ENCODE data around the gene SLC6A18.

The SLC6A18 gene

DNA sequence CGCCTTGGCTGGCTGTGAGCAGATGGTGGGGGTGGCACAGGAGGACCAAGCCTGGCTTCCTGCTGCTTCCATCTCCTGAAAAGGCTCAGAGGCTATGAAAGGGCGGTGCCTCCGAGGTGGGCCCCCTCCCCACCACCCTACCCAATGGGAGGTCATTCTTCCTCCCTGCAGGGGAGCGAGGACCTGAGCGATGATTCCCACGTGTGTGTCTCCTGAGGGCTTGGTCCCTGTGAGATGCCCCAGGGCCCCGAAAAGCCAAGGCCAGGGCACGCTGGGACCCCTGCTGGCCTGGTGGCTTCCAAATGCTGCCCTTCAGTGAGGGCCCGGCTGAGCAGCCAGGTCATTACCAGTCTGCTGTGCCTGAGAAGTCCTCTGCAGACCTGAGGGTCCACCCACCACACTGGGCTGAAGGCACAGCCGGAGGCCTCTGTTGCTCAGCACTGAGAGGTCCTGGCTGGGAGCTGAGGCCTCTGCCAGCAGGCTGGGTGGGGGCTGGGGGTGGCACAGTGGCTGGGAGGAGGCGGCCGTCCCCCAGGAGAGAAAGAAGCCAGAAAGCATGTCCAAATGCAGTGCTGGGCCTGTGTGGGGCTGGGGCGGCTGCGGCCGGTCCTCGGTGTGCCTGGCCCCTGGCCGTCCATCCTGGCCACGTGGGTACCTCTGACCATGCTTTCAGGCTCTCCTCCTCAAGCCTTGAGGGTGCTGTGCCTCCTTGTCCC, 37.8 kb upstream of the SLC6A18 start:
- DNase-seq: no peak

DNA sequence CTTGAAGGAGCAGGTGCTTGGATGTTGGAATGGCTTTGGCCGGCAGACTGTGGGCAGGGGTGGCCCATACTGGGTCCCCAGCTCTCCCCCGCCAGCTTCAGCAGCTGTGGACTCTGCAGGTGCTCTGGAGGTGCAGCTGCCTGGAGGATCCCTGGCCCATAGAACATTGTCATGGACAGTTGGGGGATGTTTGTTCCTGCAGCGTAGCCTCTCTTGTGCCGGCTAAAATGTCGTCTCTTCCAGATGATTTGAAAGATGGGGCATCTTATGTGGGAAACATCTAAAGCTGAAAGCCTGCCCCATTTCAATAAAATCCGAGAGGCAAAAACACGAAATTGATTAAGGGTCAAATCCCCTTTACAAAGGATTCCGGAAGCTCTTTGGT, 37.2 kb upstream of the SLC6A18 start:
- no peak for DNase-seq

DNA sequence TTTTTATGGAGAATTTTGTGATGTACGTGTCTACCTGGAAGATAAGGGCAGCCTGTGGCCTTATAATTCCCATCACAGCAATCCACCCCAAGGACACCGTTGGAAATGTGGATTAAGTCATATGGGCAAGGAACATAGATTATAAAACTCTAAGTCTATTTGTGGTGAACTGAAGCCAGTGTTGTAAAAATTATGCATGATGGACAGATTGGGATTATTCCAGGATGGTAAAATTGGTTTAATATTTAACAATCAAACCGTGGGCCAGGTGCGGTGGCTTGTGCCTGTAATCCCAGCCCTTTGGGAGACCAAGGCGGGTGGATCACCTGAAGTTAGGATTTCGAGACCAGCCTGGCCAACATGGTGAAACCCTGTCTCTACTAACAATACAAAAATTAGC, 36.7 kb upstream of the SLC6A18 start:
- no peak for DNase-seq

GRCh38 chr5:1189269-1189668, 35.9 kb upstream of the SLC6A18 start:
- no peak for DNase-seq

DNA sequence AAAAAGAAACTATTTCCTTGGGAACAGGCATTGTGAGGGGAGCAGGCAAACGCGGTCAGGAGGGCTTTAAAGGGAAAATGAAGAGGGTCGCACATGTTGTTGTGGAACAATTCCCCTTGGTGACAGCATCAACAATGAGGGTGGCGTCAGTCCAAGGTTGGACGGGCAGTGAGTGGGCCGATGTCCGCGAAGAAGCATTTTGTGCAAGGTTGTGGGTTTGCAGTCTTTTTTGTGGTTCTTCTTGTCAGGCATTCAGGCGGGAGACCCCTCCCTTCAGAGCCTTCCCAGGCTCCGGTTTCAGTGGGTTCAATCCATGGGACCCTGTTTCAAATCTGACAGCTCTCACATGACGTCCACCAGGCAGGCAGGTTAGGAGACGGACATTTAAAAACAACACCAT, 34.9 kb upstream of the SLC6A18 start:
- DNase-seq: no peak

DNA sequence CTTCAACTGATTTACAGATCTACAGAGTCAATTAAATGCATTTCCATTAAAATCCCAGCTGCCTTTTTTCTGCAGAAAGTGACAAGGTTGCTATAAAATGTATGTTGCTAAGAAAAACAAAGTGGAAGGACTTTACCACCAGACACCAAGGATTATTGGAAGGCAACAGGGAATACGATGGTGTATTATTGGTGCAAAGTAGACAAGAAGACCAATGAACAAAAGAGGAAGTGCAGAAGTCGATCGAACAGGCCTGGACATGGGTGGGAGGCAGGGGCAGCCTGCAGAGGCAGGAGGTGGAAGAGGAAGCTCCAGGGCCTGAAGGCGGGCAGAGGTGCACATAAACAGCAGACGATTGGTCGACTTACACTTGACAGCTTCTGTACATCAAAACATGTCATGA, 34.3 kb upstream of the SLC6A18 start:
- no peak for DNase-seq

- DNase-seq: no peak
These were observed 32.1 kb upstream of the SLC6A18 start for GRCh38 chr5:1192971-1193590.

- no peak for DNase-seq
These were observed 31.6 kb upstream of the SLC6A18 start for GRCh38 chr5:1193591-1193985.

DNA sequence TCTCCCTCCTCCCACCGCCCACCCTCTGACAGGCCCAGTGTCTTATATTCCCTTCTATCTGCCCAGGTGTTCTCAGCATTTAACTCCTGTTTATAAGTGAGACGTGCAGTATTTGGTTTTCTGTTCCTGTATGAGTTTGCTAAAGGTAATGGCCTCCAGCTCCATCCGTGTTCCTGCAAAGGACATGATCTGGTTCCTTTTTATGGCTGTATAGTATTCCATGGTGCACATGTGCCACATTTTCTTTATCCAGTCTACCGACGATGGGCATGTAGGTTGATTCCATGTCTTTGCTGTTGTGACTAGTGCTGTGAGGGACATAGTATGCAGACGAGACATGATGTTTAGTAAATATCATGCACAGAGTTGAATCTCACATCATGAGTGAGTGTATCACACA, 30.8 kb upstream of the SLC6A18 start:
- DNase-seq: no peak

DNA sequence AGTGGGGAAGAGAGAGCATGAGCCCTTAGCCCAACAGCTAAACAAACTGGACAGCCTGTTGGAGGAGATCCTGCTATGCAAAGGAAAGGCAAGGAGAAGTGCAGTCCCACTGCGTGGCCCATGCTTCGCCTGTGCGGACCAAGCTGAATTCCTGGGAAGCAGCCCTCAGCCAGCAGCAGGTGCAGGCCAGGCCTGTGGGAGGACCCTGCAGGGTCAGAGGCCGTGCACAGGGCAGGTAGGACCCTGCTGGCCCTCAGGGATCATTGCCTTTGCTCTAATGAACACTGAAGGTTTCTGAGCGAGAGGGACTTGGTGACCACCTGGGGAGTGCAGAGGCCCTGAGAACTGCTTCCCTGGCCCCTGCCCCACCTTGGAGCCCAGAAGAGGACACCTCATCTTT, 29.7 kb upstream of the SLC6A18 start:
- DNase-seq: no peak

GRCh38 chr5:1195916-1196315, 29.3 kb upstream of the SLC6A18 start:
- DNase-seq: no peak

GRCh38 chr5:1196562-1196961, 28.6 kb upstream of the SLC6A18 start:
- DNase-seq: no peak

DNA sequence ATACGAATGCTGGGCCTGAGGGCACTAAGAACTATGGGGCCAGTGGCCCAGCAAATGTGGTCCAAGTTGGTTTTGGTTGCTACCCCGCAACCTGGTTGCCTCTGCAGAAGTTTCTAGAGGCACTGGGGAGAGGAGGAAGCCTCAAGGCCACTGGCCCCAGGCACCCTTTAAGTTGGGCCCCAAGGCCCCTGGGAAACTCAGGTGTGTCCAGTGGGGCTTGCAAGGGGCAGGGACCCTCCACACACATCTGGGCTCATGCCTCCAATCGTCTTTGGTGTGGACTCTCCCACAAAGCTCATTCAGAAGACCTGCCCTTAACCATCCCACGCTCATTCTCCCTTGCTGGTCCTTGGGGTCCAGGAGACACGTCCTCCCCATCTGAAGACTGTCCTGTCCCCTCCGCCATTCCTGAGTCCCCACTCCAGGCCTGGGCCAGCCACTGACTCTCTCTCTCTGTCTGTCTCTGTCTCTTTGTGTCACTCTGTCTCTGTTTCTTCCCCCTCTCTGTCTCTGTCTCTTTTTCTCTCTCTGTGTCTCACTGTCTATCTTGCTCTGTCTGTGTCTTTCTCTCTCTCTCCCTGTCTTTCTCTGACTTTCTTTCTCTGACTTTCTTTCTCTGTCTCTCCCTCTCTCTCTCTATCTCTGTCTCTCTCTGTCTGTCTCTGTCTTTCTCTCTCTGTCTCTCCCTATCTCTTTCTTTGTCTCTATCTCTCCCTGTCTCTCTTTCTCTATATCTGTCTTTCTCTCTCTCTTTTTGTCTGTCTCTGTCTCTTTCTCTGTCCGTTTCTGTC, 27.1 kb upstream of the SLC6A18 start:
- no peak for DNase-seq

DNA sequence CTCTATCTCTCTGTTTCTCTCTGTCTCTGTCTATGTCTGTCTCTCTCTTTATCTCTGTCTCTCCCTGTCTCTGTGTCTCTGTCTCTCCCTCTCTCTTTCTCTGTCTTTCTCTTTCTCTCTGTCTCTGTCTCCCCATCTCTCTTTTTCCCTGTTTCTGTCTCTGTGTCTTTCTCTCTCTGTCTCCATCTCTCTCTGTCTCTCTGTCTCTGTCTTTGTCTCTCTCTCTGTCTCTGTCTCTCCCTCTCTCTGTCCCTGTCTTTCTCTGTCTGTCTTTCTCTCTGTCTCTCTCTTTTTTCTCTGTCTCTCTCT, 25.9 kb upstream of the SLC6A18 start:
- DNase-seq: no peak

DNA sequence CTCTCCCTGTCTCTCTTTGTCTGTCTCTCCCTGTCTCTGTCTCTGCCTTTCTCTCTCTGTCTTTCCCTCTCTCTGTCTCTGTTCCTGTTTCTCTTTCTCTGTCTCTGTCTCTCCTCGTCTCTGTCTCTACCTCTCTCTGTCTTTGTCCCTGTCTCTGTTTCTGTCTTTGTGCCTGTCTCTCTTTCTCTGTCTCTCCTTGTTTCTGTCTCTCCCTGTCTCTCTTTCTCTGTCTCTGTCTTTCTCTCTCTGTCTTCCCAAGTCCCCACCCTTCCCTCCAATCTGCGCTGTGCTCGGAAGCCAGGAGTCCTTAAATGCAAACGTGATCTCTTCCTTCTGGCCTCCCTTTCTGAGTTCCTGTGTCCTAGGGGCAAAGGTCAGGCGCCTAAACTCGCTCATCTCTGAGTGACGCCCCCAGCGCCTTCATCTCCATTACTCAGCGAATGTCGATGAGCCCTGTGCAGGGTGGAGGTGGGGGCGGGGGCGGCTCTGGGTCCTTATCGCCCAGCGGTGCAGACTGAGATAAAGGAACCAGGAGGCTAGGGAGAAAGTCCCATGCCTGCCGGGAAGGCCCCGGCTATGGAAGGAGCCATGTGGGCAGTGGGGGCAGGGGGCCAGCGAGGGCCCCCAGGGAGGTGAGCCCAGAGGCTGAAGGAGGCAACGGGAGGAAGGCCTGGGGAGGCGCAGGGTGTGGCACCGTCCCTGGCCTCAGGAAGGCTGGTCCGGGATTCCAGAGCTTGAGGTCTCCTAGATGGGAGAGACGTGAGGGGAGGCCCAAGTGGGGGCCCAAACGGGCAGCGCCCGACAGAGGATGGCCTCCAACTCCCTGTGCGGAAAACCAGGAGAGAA, 25.3 kb upstream of the SLC6A18 start:
- DNase-seq: no peak

- no peak for DNase-seq
These were observed 24.5 kb upstream of the SLC6A18 start for GRCh38 chr5:1200495-1201326.

DNA sequence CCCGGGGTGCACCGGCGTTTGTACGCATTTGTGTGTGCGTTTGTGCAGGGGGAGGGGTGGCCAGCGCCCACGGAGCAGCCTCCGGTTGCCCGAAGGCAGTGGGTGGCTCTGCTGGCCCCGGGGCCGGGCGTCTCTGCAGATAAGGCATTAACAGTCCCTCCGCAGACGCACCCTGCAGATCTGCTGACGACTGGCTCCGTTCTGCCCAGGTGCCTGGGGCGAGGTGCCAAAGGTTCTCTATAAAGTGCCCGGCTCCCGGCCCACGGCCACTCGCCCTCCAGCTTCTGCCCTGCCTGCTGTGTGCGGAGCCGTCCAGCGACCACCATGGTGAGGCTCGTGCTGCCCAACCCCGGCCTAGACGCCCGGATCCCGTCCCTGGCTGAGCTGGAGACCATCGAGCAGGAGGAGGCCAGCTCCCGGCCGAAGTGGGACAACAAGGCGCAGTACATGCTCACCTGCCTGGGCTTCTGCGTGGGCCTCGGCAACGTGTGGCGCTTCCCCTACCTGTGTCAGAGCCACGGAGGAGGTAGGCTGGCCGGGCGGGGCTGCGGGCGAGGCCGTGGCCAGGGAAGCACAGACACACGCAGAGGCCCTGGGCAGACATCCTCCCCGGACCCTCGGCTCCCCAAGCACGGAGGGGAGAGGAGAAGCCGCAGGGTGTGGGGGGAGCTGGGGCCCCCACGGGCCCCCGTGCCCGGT, 23.7 kb upstream of the SLC6A18 start, which contains the start of gene SLC6A19:
TSS of gene SLC6A19 (plus strand) at position 269 of the 699 bp plus-strand sequence. CDS start at position 325, 56 bp downstream.
- DNase-seq: no peak

DNA sequence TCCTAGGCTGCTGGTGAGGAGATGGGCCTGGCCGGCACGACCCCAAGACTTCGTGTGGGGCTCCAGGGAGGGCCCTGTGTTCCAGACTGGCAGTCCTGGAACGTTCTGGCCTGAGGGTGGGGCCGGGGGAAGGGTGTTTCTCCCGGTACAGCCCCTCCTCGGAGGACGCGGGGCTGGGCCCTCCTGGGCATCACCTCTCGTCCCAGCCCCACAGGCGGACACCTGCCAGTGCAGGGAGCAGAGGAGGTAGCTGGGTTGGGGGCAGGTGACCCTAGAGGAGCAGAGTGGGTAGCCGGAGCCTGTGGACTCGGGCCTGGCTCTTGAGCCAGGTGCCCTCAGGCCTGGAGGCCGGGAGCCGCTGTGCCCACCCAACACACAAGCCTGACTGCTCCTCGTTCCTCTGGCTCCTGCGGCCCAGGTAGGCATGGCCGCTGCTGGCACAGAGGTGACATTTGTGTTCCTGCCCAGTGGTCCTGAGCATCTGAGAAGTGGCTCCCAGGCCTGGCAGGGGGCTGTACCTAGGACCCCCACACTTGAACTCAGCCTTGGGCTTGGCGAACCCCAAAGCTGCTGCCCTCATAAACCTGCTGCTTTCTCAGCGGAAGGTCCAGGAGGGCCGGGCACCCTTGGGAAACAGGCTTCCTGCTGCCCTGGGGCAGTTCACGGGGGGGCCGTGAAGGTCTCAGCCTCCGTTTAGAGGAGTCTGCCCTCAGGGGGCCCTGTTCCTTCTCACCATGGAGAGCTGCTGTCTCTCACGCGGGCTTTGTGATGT, 23.0 kb upstream of the SLC6A18 start:
- DNase-seq: no peak

GRCh38 chr5:1202798-1203185, 22.4 kb upstream of the SLC6A18 start:
- no peak for DNase-seq

- DNase-seq: no peak
These were observed 21.7 kb upstream of the SLC6A18 start for GRCh38 chr5:1203311-1203967.

All from CD4-positive, alpha-beta T cell treated with Interleukin-15 for 1 hour (primary cell).